HepG2 (cell line): ENCODE measurements around the gene SFI1. TPM values are rescaled to one million over a fixed set of nuclear protein-coding genes. Genes with fewer than 3 reads are reported as not detected.

Experiments
- ATAC-seq: fragments of 200-7000 bp; cut with Tn5 transposase; 3 replicates; pipeline ENCODE4 v1.9.1; 2020; ENCODE audit warnings: mild to moderate bottlenecking, moderate library complexity
- BruUV-seq: library from RNA; stranded (reverse); fragments of 400-500 nt; replicated peaks from 2 replicates; lab custom pipeline; 2021; lab: Mats Ljungman, UMichigan
- CTCF ChIA-PET: fragments of 300-600 bp; formaldehyde crosslinking; extraction: SDS; loops from one replicate; lab custom pipeline; 2021; ENCODE audit warnings: low total read pairs, inconsistent platforms, low intra/inter-chr PET ratio; lab: Yijun Ruan, JAX
- POLR2A ChIA-PET: fragments of 350-600 bp; sonication (Branson Sonifier 250); formaldehyde crosslinking; loops from one replicate; lab custom pipeline; 2020; ENCODE audit warnings: antibody characterized with exemption, inconsistent platforms; lab: Yijun Ruan, JAX
- DNase-seq: peaks from one replicate; pipeline ENCODE4 v3.0.0-alpha.2; 2015; ENCODE audit warnings: low spot score
- FAIRE-seq: peaks from 3 replicates; lab custom pipeline; 2011; peaks lifted over from hg19 to GRCh38; lab: Jason Lieb, UNC
- H2AFZ ChIP-seq: one replicate; pipeline ENCODE4 v1.6.1; 2011; ENCODE audit warnings: low read length, inconsistent platforms
- H3K27ac ChIP-seq: fragments of 300-600 bp; 3 replicates; pipeline ENCODE4 v1.8.0; 2011; ENCODE audit warnings: mixed run types, mild to moderate bottlenecking, mixed read lengths, low read length, inconsistent platforms; ENCODE audit not compliant: insufficient read depth; ENCODE audit errors: extremely low read length
- H3K27me3 ChIP-seq, 2 experiments: fragments of 200-600 bp in 1 of 2; 2 replicates in 1 of 2; 3 replicates in 1 of 2; pipeline versions ENCODE4 v1.6.0 to v1.8.0; 2011; ENCODE audit warnings: low read length in 2 of 2, mild to moderate bottlenecking in 2 of 2, moderate library complexity in 2 of 2, inconsistent platforms in 1 of 2; ENCODE audit not compliant: insufficient read depth in 2 of 2, control insufficient read depth in 1 of 2
- H3K36me3 ChIP-seq, 2 experiments: fragments of 200-600 bp in 1 of 2; replicated peaks in 1 of 2; 2 replicates in 1 of 2; 3 replicates in 1 of 2; pipeline versions ENCODE4 v1.5.1 to v1.8.0; 2011; ENCODE audit warnings: low read length in 2 of 2, inconsistent platforms in 1 of 2; ENCODE audit not compliant: insufficient read depth in 2 of 2, control insufficient read depth in 1 of 2
- H3K4me1 ChIP-seq: 2 replicates; pipeline ENCODE4 v1.5.1; 2012; ENCODE audit warnings: low read length, inconsistent platforms; ENCODE audit not compliant: insufficient read depth
- H3K4me2 ChIP-seq: 2 replicates; pipeline ENCODE4 v1.6.0; 2011; ENCODE audit warnings: low read depth, low read length, inconsistent platforms
- H3K4me3 ChIP-seq, 3 experiments: fragments of 200-600 bp in 1 of 3; sonication (generic), shearing (Covaris generic) in 1 of 3; replicated peaks in 1 of 3; 2 replicates each; pipeline ENCODE4 v1.5.1; 2011 to 2016; ENCODE audit warnings: low read length in 3 of 3, inconsistent platforms in 2 of 3, low read depth in 2 of 3, mild to moderate bottlenecking in 2 of 3, control low read depth in 1 of 3, mixed read lengths in 1 of 3; ENCODE audit not compliant: insufficient read depth in 1 of 3
- H3K79me2 ChIP-seq: one replicate; pipeline ENCODE4 v1.6.1; 2011; ENCODE audit warnings: low read length, inconsistent platforms; ENCODE audit not compliant: insufficient read depth
- H3K9ac ChIP-seq: 2 replicates; pipeline ENCODE4 v1.6.0; 2011; ENCODE audit warnings: mild to moderate bottlenecking, low read depth, low read length, inconsistent platforms; ENCODE audit not compliant: insufficient read depth
- H3K9me3 ChIP-seq: 2 replicates; pipeline ENCODE4 v1.5.1; 2012; ENCODE audit warnings: mild to moderate bottlenecking, low read length
- H4K20me1 ChIP-seq: 2 replicates; pipeline ENCODE4 v1.6.0; 2011; ENCODE audit warnings: inconsistent platforms, mild to moderate bottlenecking, low read length, moderate library complexity; ENCODE audit not compliant: insufficient read depth
- ATF1 ChIP-seq: IDR thresholded peaks from 2 replicates; pipeline ENCODE4 v1.6.1; 2016; ENCODE audit warnings: mild to moderate bottlenecking, control low read depth
- CSRNP2 ChIP-seq: sonication (generic); formaldehyde crosslinking; conservative IDR thresholded peaks from 2 replicates; pipeline ENCODE4 v1.8.0; 2022; ENCODE audit warnings: low read depth, missing genetic modification reagents
- DMAP1 ChIP-seq: IDR thresholded peaks from 2 replicates; pipeline ENCODE4 v1.6.1; 2016
- E2F2 ChIP-seq: sonication (generic); formaldehyde crosslinking; IDR thresholded peaks from 2 replicates; pipeline ENCODE4 v1.4.0; 2020; ENCODE audit warnings: missing genetic modification reagents, borderline replicate concordance
- EHMT2 ChIP-seq: fragments of 200-600 bp; sonication (generic); IDR thresholded peaks from 2 replicates; pipeline ENCODE4 v1.7.0; 2017; ENCODE audit warnings: antibody characterized with exemption, low read depth, low read length, borderline replicate concordance
- FOXC1 ChIP-seq: sonication (generic); formaldehyde crosslinking; IDR thresholded peaks from 2 replicates; pipeline ENCODE4 v1.8.0; 2022; ENCODE audit warnings: mild to moderate bottlenecking, missing genetic modification reagents, borderline replicate concordance
- HINFP ChIP-seq: sonication (generic); formaldehyde crosslinking; IDR thresholded peaks from 2 replicates; pipeline ENCODE4 v1.4.0; 2020; ENCODE audit warnings: low read depth, mild to moderate bottlenecking, missing genetic modification reagents
- HMGA1 ChIP-seq: sonication (generic); formaldehyde crosslinking; conservative IDR thresholded peaks from 2 replicates; pipeline ENCODE4 v1.4.0; 2020; ENCODE audit warnings: missing genetic modification reagents
- IKZF4 ChIP-seq: sonication (generic); formaldehyde crosslinking; IDR thresholded peaks from 2 replicates; pipeline ENCODE4 v1.5.1; 2020; ENCODE audit warnings: borderline replicate concordance, mild to moderate bottlenecking, low read depth, missing genetic modification reagents; ENCODE audit errors: not compliant biosample characterization
- KLF15 ChIP-seq: sonication (generic); formaldehyde crosslinking; IDR thresholded peaks from 2 replicates; pipeline ENCODE4 v1.8.1; 2023; ENCODE audit warnings: borderline replicate concordance, mild to moderate bottlenecking, inconsistent platforms, missing genetic modification reagents, mixed read lengths
- MNT ChIP-seq: fragments of 450-650 bp; IDR thresholded peaks from 2 replicates; pipeline ENCODE4 v1.6.1; 2016
- RBAK ChIP-seq: sonication (generic); formaldehyde crosslinking; IDR thresholded peaks from 2 replicates; pipeline ENCODE4 v1.5.1; 2020; ENCODE audit warnings: mild to moderate bottlenecking, missing genetic modification reagents
- RNF219 ChIP-seq: sonication (generic); formaldehyde crosslinking; IDR thresholded peaks from 2 replicates; pipeline ENCODE4 v1.5.0; 2020; ENCODE audit warnings: mild to moderate bottlenecking, missing genetic modification reagents
- SALL1 ChIP-seq: sonication (generic); formaldehyde crosslinking; IDR thresholded peaks from 2 replicates; pipeline ENCODE4 v1.8.0; 2022; ENCODE audit warnings: mild to moderate bottlenecking, missing genetic modification reagents
- SIN3A ChIP-seq: IDR thresholded peaks from 2 replicates; pipeline ENCODE4 v1.6.1; 2011; ENCODE audit warnings: low read depth, mild to moderate bottlenecking, control low read depth, low read length, borderline replicate concordance
- ZNF589 ChIP-seq: sonication (generic); formaldehyde crosslinking; conservative IDR thresholded peaks from 2 replicates; pipeline ENCODE4 v1.8.0; 2022; ENCODE audit warnings: mild to moderate bottlenecking, moderate library complexity, missing genetic modification reagents
- ZNF740 ChIP-seq: sonication (generic); formaldehyde crosslinking; IDR thresholded peaks from 2 replicates; pipeline ENCODE4 v1.4.0; 2020; ENCODE audit warnings: missing genetic modification reagents
- ZNF792 ChIP-seq: IDR thresholded peaks from 2 replicates; pipeline ENCODE4 v1.6.1; 2016
- WGBS: methylation state at CpG from one replicate; pipeline ENCODE4 v1.1.6; 2017; ENCODE audit warnings: low lambda C conversion rate; 5-methylcytosine and 5-hydroxymethylcytosine counted together
- in situ Hi-C: cut with HindIII; loops from 2 replicates; pipeline ENCODE4 v1.10.0; 2017; ENCODE audit warnings: low pct_unique_long_range_greater_than_20kb; ENCODE audit not compliant: extremely low pct_ligation_motif_present
- intact Hi-C: fragments of 100-400 bp; cut with micrococcal nuclease; formaldehyde crosslinking; loops from one replicate; pipeline ENCODE4 v1.10.0; 2022; ENCODE audit not compliant: unreplicated experiment
- polyA plus RNA-seq, 8 experiments: library from polyadenylated mRNA; depleted of rRNA in 3 of 8; stranded (reverse) in 7 of 8; unstranded in 1 of 8; fragments of >200 nt; fragmentation: Illumina TruSeq in 4 of 8; extraction: Trizol in 4 of 8; gene quantifications; 2 replicates each; pipeline versions ENCODE4 v1.2.1 to v1.2.3, GENCODE V29; 2011 to 2016; ENCODE audit warnings: low read depth in 4 of 8, missing spikeins in 1 of 8, mixed read lengths in 1 of 8; ENCODE audit not compliant: insufficient read depth in 1 of 8
- total RNA-seq, 5 experiments: library from RNA; depleted of rRNA; stranded (reverse); fragments of >200 nt; fragmentation: Illumina TruSeq; extraction: Trizol; gene quantifications; 2 replicates each; pipeline ENCODE4 v1.2.3, GENCODE V29; 2016; ENCODE audit warnings: low read depth in 1 of 5

Gene SFI1
- total and polyA plus RNA-seq, 2 of the 13 experiments (the other 11 are each of a cell fraction or from before 2014, with no cell fraction given) = 20.5 to 40.1 TPM

GRCh38 chr22:31481129-31481528 lies 15.2 kb upstream of the SFI1 start:
- Histone ChIP-seq H3K27ac (no peak overlapping the region), H3K79me2 (peaks cover 33% of the 10 kb centered on the region), H2AFZ (no peak overlapping the region), H3K9ac (no peak overlapping the region), H3K27me3 (no peaks in the 10 kb centered on the region), H3K4me2 (no peak overlapping the region), H3K4me1 (peaks cover 16% of the 10 kb centered on the region), H3K9me3 (no peaks in the 10 kb centered on the region), H4K20me1 (no peaks in the 10 kb centered on the region), H3K36me3 (peaks cover 8 to 59% of the 10 kb centered on the region in 2 experiments), H3K4me3 (no peak overlapping the region)
- intact Hi-C loops = no loop called here
- in situ Hi-C loops = no loop called here
- no peak for FAIRE-seq
- 91% methylated on average over 3 of the region's 3 CpGs for WGBS
- POLR2A ChIA-PET = no interaction called here
- no peak for ATAC-seq
- no TSS peak for BruUV-seq
- no peak for DNase-seq
- CTCF ChIA-PET = no interaction called here
- TF ChIP-seq HMGA1 (no peak), SALL1 (CRISPR knock-in tag) (no peak), ZNF740 (CRISPR knock-in tag) (no peak), CSRNP2 (no peak), RBAK (CRISPR knock-in tag) (no peak), ZNF589 (CRISPR knock-in tag) (no peak), FOXC1 (CRISPR knock-in tag) (no peak), KLF15 (CRISPR knock-in tag) (no peak), E2F2 (CRISPR knock-in tag) (no peak), EHMT2 (no peak), MNT (no peak), RNF219 (CRISPR knock-in tag) (no peak), HINFP (CRISPR knock-in tag) (no peak), ZNF792 (CRISPR knock-in tag) (no peak), ATF1 (CRISPR knock-in tag) (no peak), IKZF4 (no peak), DMAP1 (no peak), SIN3A (no peak)
